HepG2 (cell line): ENCODE results near the gene TTC32. TPM values are rescaled to one million over a fixed set of nuclear protein-coding genes. Genes with fewer than 3 reads are reported as not detected.
A peak's percentile ranks its signal among the peaks of the same experiment; 100 is the strongest.

Experiments used
- CCDC6 ChIP-seq: sonication (generic); formaldehyde crosslinking; IDR thresholded peaks from 2 replicates; pipeline ENCODE4 v1.8.1; 2022; ENCODE audit warnings: mild to moderate bottlenecking, missing genetic modification reagents, moderate library complexity
- HNF4G ChIP-seq, 2 experiments: sonication (generic) in 1 of 2; formaldehyde crosslinking in 1 of 2; IDR thresholded peaks; 2 replicates each; pipeline versions ENCODE4 v1.4.0 to v1.6.1; 2011 to 2020; ENCODE audit warnings: borderline replicate concordance in 2 of 2, low read depth in 2 of 2, mild to moderate bottlenecking in 2 of 2, low read length in 1 of 2, missing genetic modification reagents in 1 of 2, moderate library complexity in 1 of 2
- LCORL ChIP-seq, 2 experiments: fragments of 450-650 bp in 1 of 2; sonication (generic) in 1 of 2; formaldehyde crosslinking in 1 of 2; IDR thresholded peaks; 2 replicates each; pipeline versions ENCODE4 v1.5.0 to v1.6.1; 2017 to 2020; ENCODE audit warnings: antibody characterized with exemption in 1 of 2, missing genetic modification reagents in 1 of 2
- REL ChIP-seq: sonication (generic); formaldehyde crosslinking; conservative IDR thresholded peaks from 2 replicates; pipeline ENCODE4 v1.8.0; 2022; ENCODE audit warnings: mild to moderate bottlenecking, missing genetic modification reagents, moderate library complexity
- SIN3A ChIP-seq: IDR thresholded peaks from 2 replicates; pipeline ENCODE4 v1.6.1; 2011; ENCODE audit warnings: low read depth, mild to moderate bottlenecking, control low read depth, low read length, borderline replicate concordance
- SOX13 ChIP-seq, 3 experiments: fragments of 450-650 bp in 1 of 3; sonication (generic) in 1 of 3; formaldehyde crosslinking in 1 of 3; IDR thresholded peaks in 2 of 3; conservative IDR thresholded peaks in 1 of 3; 2 replicates each; pipeline versions ENCODE4 v1.5.0 to v1.6.1; 2016 to 2020; ENCODE audit warnings: antibody characterized with exemption in 1 of 3, mild to moderate bottlenecking in 1 of 3, missing compliant biosample characterization in 1 of 3, missing genetic modification reagents in 1 of 3, moderate library complexity in 1 of 3
- SRF ChIP-seq: IDR thresholded peaks from 2 replicates; pipeline ENCODE4 v1.6.1; 2011; ENCODE audit warnings: mild to moderate bottlenecking, low read depth, low read length, moderate library complexity
- U2AF1 ChIP-seq: fragments of 200-400 bp; formaldehyde crosslinking; optimal IDR thresholded peaks from 2 replicates; pipeline ENCODE3; 2017; ENCODE audit warnings: mild to moderate bottlenecking, low read depth, low read length
- ZNF792 ChIP-seq: IDR thresholded peaks from 2 replicates; pipeline ENCODE4 v1.6.1; 2016
- polyA plus RNA-seq, 8 experiments: library from polyadenylated mRNA; depleted of rRNA in 3 of 8; stranded (reverse) in 7 of 8; unstranded in 1 of 8; fragments of >200 nt; fragmentation: Illumina TruSeq in 4 of 8; extraction: Trizol in 4 of 8; gene quantifications; 2 replicates each; pipeline versions ENCODE4 v1.2.1 to v1.2.3, GENCODE V29; 2011 to 2016; ENCODE audit warnings: low read depth in 4 of 8, missing spikeins in 1 of 8, mixed read lengths in 1 of 8; ENCODE audit not compliant: insufficient read depth in 1 of 8
- total RNA-seq, 5 experiments: library from RNA; depleted of rRNA; stranded (reverse); fragments of >200 nt; fragmentation: Illumina TruSeq; extraction: Trizol; gene quantifications; 2 replicates each; pipeline ENCODE4 v1.2.3, GENCODE V29; 2016; ENCODE audit warnings: low read depth in 1 of 5
- TF ChIP-seq, protein P1 (sequence below): sonication (generic); formaldehyde crosslinking; IDR thresholded peaks from 2 replicates; pipeline ENCODE4 v1.5.1; 2020; ENCODE audit warnings: missing genetic modification reagents, mild to moderate bottlenecking, borderline replicate concordance
- TF ChIP-seq, protein P2 (sequence below): sonication (generic); formaldehyde crosslinking; IDR thresholded peaks from 2 replicates; pipeline ENCODE4 v1.5.0; 2020; ENCODE audit warnings: missing genetic modification reagents, mild to moderate bottlenecking, borderline replicate concordance
- TF ChIP-seq, protein P3 (sequence below): sonication (generic); formaldehyde crosslinking; IDR thresholded peaks from 2 replicates; pipeline ENCODE4 v1.9.0; 2021; ENCODE audit warnings: missing genetic modification reagents, borderline replicate concordance
- TF ChIP-seq, protein P4 (sequence below): sonication (generic); formaldehyde crosslinking; IDR thresholded peaks from 2 replicates; pipeline ENCODE4 v1.4.0; 2020; ENCODE audit warnings: missing genetic modification reagents, borderline replicate concordance
- TF ChIP-seq, protein P5 (sequence below): sonication (generic); formaldehyde crosslinking; IDR thresholded peaks from 2 replicates; pipeline ENCODE4 v1.5.0; 2020; ENCODE audit warnings: mild to moderate bottlenecking, missing genetic modification reagents

The TTC32 gene
- total and polyA plus RNA-seq, 2 of the 13 experiments (the other 11 are each of a cell fraction or from before 2014, with no cell fraction given) = 21.6 to 38.3 TPM

DNA sequence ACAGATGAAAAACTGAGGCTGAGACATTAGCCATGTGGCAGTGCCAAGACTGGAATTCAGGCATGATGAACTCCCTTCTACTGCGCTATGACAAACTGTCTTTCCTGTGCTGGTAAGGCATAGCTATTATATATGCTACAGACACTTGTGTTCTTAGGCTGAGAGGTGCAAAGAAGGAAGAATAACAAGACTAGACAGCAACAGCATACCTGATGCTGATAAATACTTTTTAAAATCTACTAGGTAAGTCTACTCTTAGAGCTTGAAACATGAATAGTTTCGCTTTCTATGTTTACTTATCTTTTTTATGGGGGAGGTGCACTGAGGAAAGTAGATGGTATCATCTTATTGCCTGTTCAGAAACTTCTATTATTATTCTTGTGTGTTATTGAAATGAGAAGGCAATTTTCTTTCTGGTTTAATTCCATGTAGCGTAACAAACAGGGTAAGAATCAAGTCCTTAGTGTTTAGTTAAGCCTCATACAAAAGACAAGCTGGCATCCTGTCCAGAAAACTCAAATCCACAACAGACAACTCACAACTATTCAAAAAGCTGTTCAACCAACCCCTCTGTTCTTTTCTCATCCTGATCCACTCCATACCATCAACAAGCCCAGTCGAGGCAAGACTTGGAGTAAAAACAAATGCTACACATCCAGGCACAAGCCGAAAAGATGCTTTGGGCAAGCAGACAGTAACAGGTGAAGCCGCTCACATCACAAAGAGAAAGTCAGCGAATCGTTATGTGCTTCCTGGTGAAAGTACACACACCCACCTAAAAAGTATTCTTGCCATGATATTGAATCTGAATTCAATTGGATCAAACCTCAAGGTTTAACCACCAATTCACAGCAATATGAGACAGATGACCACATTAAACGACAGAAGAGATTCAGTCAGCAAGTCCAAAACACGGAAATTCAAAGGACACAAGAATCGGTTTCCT lies 1.5 kb downstream of the TTC32 start (continued):
- TF ChIP-seq, protein P1, sequence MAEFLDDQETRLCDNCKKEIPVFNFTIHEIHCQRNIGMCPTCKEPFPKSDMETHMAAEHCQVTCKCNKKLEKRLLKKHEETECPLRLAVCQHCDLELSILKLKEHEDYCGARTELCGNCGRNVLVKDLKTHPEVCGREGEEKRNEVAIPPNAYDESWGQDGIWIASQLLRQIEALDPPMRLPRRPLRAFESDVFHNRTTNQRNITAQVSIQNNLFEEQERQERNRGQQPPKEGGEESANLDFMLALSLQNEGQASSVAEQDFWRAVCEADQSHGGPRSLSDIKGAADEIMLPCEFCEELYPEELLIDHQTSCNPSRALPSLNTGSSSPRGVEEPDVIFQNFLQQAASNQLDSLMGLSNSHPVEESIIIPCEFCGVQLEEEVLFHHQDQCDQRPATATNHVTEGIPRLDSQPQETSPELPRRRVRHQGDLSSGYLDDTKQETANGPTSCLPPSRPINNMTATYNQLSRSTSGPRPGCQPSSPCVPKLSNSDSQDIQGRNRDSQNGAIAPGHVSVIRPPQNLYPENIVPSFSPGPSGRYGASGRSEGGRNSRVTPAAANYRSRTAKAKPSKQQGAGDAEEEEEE (CRISPR knock-in tag) = no peak
- TF ChIP-seq HNF4G (IDR thresholded peaks at IDR 0.05; ENCODE audit: borderline replicate concordance, low read depth, low read length) = no peak
- TF ChIP-seq HNF4G (CRISPR knock-in tag; IDR thresholded peaks at IDR 0.05; ENCODE audit: borderline replicate concordance, low read depth) = no peak
- TF ChIP-seq, protein P2, sequence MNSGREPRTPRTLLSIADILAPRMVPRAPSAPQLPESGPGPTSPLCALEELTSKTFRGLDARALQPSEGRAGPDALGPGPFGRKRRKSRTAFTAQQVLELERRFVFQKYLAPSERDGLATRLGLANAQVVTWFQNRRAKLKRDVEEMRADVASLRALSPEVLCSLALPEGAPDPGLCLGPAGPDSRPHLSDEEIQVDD (CRISPR knock-in tag) = no peak
- no peak for TF ChIP-seq REL (CRISPR knock-in tag)
- TF ChIP-seq, protein P3, sequence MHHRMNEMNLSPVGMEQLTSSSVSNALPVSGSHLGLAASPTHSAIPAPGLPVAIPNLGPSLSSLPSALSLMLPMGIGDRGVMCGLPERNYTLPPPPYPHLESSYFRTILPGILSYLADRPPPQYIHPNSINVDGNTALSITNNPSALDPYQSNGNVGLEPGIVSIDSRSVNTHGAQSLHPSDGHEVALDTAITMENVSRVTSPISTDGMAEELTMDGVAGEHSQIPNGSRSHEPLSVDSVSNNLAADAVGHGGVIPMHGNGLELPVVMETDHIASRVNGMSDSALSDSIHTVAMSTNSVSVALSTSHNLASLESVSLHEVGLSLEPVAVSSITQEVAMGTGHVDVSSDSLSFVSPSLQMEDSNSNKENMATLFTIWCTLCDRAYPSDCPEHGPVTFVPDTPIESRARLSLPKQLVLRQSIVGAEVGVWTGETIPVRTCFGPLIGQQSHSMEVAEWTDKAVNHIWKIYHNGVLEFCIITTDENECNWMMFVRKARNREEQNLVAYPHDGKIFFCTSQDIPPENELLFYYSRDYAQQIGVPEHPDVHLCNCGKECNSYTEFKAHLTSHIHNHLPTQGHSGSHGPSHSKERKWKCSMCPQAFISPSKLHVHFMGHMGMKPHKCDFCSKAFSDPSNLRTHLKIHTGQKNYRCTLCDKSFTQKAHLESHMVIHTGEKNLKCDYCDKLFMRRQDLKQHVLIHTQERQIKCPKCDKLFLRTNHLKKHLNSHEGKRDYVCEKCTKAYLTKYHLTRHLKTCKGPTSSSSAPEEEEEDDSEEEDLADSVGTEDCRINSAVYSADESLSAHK (CRISPR knock-in tag) = no peak
- TF ChIP-seq SOX13 (IDR thresholded peaks at IDR 0.05) = no peak
- no peak for TF ChIP-seq SOX13 (CRISPR knock-in tag; conservative IDR thresholded peaks at IDR 0.05 in 1 of 2, IDR thresholded peaks at IDR 0.05 in 1 of 2)
- no peak for TF ChIP-seq SIN3A
- no peak for TF ChIP-seq ZNF792 (CRISPR knock-in tag)
- TF ChIP-seq CCDC6 = 0 out of 2 replicates have a peak, but pooled peaks have one; percentile 27
- TF ChIP-seq LCORL (IDR thresholded peaks at IDR 0.05) = no peak
- no peak for TF ChIP-seq LCORL (CRISPR knock-in tag; IDR thresholded peaks at IDR 0.05)
- TF ChIP-seq U2AF1 = no peak
- TF ChIP-seq, protein P4, sequence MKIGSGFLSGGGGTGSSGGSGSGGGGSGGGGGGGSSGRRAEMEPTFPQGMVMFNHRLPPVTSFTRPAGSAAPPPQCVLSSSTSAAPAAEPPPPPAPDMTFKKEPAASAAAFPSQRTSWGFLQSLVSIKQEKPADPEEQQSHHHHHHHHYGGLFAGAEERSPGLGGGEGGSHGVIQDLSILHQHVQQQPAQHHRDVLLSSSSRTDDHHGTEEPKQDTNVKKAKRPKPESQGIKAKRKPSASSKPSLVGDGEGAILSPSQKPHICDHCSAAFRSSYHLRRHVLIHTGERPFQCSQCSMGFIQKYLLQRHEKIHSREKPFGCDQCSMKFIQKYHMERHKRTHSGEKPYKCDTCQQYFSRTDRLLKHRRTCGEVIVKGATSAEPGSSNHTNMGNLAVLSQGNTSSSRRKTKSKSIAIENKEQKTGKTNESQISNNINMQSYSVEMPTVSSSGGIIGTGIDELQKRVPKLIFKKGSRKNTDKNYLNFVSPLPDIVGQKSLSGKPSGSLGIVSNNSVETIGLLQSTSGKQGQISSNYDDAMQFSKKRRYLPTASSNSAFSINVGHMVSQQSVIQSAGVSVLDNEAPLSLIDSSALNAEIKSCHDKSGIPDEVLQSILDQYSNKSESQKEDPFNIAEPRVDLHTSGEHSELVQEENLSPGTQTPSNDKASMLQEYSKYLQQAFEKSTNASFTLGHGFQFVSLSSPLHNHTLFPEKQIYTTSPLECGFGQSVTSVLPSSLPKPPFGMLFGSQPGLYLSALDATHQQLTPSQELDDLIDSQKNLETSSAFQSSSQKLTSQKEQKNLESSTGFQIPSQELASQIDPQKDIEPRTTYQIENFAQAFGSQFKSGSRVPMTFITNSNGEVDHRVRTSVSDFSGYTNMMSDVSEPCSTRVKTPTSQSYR (CRISPR knock-in tag) = 0 out of 2 replicates have a peak, but pooled peaks have one; percentile 57
- TF ChIP-seq, protein P5, sequence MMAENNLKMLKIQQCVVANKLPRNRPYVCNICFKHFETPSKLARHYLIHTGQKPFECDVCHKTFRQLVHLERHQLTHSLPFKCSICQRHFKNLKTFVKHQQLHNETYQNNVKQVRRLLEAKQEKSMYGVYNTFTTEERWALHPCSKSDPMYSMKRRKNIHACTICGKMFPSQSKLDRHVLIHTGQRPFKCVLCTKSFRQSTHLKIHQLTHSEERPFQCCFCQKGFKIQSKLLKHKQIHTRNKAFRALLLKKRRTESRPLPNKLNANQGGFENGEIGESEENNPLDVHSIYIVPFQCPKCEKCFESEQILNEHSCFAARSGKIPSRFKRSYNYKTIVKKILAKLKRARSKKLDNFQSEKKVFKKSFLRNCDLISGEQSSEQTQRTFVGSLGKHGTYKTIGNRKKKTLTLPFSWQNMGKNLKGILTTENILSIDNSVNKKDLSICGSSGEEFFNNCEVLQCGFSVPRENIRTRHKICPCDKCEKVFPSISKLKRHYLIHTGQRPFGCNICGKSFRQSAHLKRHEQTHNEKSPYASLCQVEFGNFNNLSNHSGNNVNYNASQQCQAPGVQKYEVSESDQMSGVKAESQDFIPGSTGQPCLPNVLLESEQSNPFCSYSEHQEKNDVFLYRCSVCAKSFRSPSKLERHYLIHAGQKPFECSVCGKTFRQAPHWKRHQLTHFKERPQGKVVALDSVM (CRISPR knock-in tag) = no peak
- TF ChIP-seq SRF = no peak
